SK-N-SH treated with all-trans-retinoic acid at 6 μM for 48 hours (cell line): ENCODE results near the gene NRK.

Source experiments
- ARNTL ChIP-seq: fragments of 450-650 bp; formaldehyde crosslinking; IDR thresholded peaks from 2 replicates; pipeline ENCODE4 v1.5.0; 2020; ENCODE audit warnings: low read depth, mild to moderate bottlenecking, moderate library complexity, borderline replicate concordance
- BACH2 ChIP-seq: fragments of 250-450 bp; sonication (Bioruptor Pico); IDR thresholded peaks from 2 replicates; pipeline ENCODE4 v1.9.0; 2021; ENCODE audit warnings: mild to moderate bottlenecking, borderline replicate concordance
- CREB5 ChIP-seq: fragments of 250-450 bp; sonication (Bioruptor Pico); IDR thresholded peaks from 2 replicates; pipeline ENCODE4 v1.5.1; 2020; ENCODE audit warnings: low read depth, mild to moderate bottlenecking, moderate library complexity
- CSRNP3 ChIP-seq: fragments of 250-450 bp; sonication (Bioruptor Pico); IDR thresholded peaks from 2 replicates; pipeline ENCODE4 v1.5.1; 2021; ENCODE audit warnings: mild to moderate bottlenecking, moderate library complexity
- ESRRG ChIP-seq: fragments of 250-450 bp; sonication (Bioruptor Pico); IDR thresholded peaks from 2 replicates; pipeline ENCODE4 v1.6.1; 2021; ENCODE audit warnings: mild to moderate bottlenecking
- PATZ1 ChIP-seq: fragments of 250-450 bp; sonication (Bioruptor Pico); IDR thresholded peaks from 2 replicates; pipeline ENCODE4 v1.8.0; 2020; ENCODE audit warnings: mild to moderate bottlenecking, moderate library complexity, borderline replicate concordance
- POU6F1 ChIP-seq: fragments of 250-450 bp; sonication (Bioruptor Pico); IDR thresholded peaks from 2 replicates; pipeline ENCODE4 v1.8.0; 2021; ENCODE audit warnings: low read depth, mild to moderate bottlenecking, moderate library complexity, borderline replicate concordance
- PPARA ChIP-seq: fragments of 250-450 bp; sonication (Bioruptor Pico); IDR thresholded peaks from 2 replicates; pipeline ENCODE4 v1.5.0; 2020; ENCODE audit warnings: mild to moderate bottlenecking, borderline replicate concordance
- RARB ChIP-seq: fragments of 250-450 bp; sonication (Bioruptor Pico); IDR thresholded peaks from 2 replicates; pipeline ENCODE4 v1.8.0; 2021; ENCODE audit warnings: mild to moderate bottlenecking, moderate library complexity
- TCF4 ChIP-seq: fragments of 250-450 bp; sonication (Bioruptor Pico); IDR thresholded peaks from 2 replicates; pipeline ENCODE4 v1.8.0; 2021; ENCODE audit warnings: mild to moderate bottlenecking, moderate library complexity, borderline replicate concordance
- ZFP3 ChIP-seq: fragments of 250-450 bp; sonication (Bioruptor Pico); IDR thresholded peaks from 2 replicates; pipeline ENCODE4 v1.5.0; 2020; ENCODE audit warnings: mild to moderate bottlenecking, moderate library complexity

- TF ChIP-seq PATZ1 (CRISPR knock-in tag) (no peak), CSRNP3 (CRISPR knock-in tag) (no peak), ZFP3 (CRISPR knock-in tag) (no peak), CREB5 (CRISPR knock-in tag) (no peak), POU6F1 (CRISPR knock-in tag) (no peak), TCF4 (no peak), ESRRG (CRISPR knock-in tag) (no peak), PPARA (CRISPR knock-in tag) (no peak), RARB (CRISPR knock-in tag) (no peak), BACH2 (no peak), ARNTL (CRISPR knock-in tag) (no peak)
These were observed 5.8 kb upstream of the NRK start for GRCh38 chrX:105816517-105816916.
